Osteoblast (primary cell): ENCODE results near the gene PYY. TPM values are rescaled to one million over a fixed set of nuclear protein-coding genes. Genes with fewer than 3 reads are reported as not detected.

ENCODE experiments used
- DNase-seq: peaks from one replicate; pipeline ENCODE4 v3.0.0; 2011; ENCODE audit warnings: low spot score, mixed read lengths; ENCODE audit not compliant: insufficient read length; ENCODE audit errors: missing footprints
- H2AFZ ChIP-seq: 2 replicates; pipeline ENCODE4 v1.6.0; 2011; ENCODE audit warnings: mild to moderate bottlenecking, low read length
- H3K27ac ChIP-seq: 2 replicates; pipeline ENCODE4 v1.5.1; 2011; ENCODE audit warnings: mild to moderate bottlenecking, low read depth, low read length, moderate library complexity
- H3K27me3 ChIP-seq: 2 replicates; pipeline ENCODE4 v1.6.0; 2012; ENCODE audit warnings: mild to moderate bottlenecking, control low read depth, inconsistent platforms, low read length, moderate library complexity; ENCODE audit not compliant: insufficient read depth
- H3K36me3 ChIP-seq: 2 replicates; pipeline ENCODE4 v1.5.1; 2011; ENCODE audit warnings: mild to moderate bottlenecking, low read length, control low read depth, moderate library complexity; ENCODE audit not compliant: insufficient read depth
- H3K4me1 ChIP-seq: 2 replicates; pipeline ENCODE4 v1.5.1; 2011; ENCODE audit warnings: mild to moderate bottlenecking, low read length, control low read depth, moderate library complexity; ENCODE audit not compliant: insufficient read depth
- H3K4me2 ChIP-seq: 2 replicates; pipeline ENCODE4 v1.6.0; 2011; ENCODE audit warnings: mild to moderate bottlenecking, low read length; ENCODE audit not compliant: insufficient read depth
- H3K4me3 ChIP-seq: fragments of 200-600 bp; sonication (generic); 3 replicates; pipeline ENCODE4 v1.5.1; 2012; ENCODE audit warnings: mild to moderate bottlenecking, low read length, inconsistent platforms; ENCODE audit not compliant: insufficient read depth
- H3K79me2 ChIP-seq: 2 replicates; pipeline ENCODE4 v1.6.0; 2012; ENCODE audit warnings: mild to moderate bottlenecking, low read length, control low read depth, inconsistent platforms; ENCODE audit not compliant: insufficient read depth
- H3K9me3 ChIP-seq: 2 replicates; pipeline ENCODE4 v1.5.1; 2011; ENCODE audit warnings: low read depth, low read length, control low read depth
- H4K20me1 ChIP-seq: 2 replicates; pipeline ENCODE4 v1.6.0; 2012; ENCODE audit warnings: mild to moderate bottlenecking, low read length, control low read depth; ENCODE audit not compliant: insufficient read depth
- total RNA-seq: library from RNA; depleted of rRNA; stranded (reverse); fragments of >200 nt; gene quantifications from 2 replicates; pipeline ENCODE4 v1.2.3, GENCODE V29; 2012
- TF ChIP-seq, protein P1 (sequence below): IDR thresholded peaks from 2 replicates; pipeline ENCODE4 v1.5.1; 2011; ENCODE audit warnings: mild to moderate bottlenecking, low read depth, low read length, moderate library complexity; ENCODE audit errors: extremely low read depth

PYY gene
- total RNA-seq, 1 donor = not detected

DNA sequence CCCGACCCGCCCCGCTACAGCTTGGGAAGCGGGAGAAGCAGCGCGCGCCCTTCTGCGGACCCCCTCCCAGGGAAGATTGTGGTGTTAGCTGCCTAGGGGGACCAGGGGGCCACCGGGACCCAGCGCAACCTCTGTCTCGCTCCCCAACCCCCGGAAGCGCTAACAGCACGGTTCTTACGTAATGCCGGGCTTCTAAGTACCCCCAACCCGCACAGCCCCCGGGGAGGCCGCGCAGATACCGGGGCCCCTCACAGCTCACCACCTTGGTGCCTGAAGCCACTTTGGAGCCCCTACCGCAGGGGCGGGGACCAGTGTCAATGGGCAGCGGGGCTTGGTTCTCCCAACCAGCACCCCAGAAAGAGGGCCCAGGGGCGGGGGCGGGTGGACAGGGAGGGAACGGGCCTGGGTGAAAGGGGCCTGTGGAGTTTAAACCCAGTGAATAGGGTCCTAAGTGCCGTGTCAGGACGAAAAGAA is 46.8 kb downstream of the PYY start:
- Histone ChIP-seq H2AFZ (peak overlapping the region; percentile 98), H3K79me2 (no peaks in the 10 kb centered on the region), H3K4me2 (peak overlapping the region; percentile 90), H3K36me3 (no peaks in the 10 kb centered on the region), H3K9me3 (no peaks in the 10 kb centered on the region), H3K4me3 (peak overlapping the region; percentile 76), H3K27me3 (peaks cover 41% of the 10 kb centered on the region), H3K4me1 (peaks cover 15% of the 10 kb centered on the region), H3K27ac (no peak overlapping the region), H4K20me1 (no peaks in the 10 kb centered on the region)
- DNase-seq = no peak
- TF ChIP-seq, protein P1, sequence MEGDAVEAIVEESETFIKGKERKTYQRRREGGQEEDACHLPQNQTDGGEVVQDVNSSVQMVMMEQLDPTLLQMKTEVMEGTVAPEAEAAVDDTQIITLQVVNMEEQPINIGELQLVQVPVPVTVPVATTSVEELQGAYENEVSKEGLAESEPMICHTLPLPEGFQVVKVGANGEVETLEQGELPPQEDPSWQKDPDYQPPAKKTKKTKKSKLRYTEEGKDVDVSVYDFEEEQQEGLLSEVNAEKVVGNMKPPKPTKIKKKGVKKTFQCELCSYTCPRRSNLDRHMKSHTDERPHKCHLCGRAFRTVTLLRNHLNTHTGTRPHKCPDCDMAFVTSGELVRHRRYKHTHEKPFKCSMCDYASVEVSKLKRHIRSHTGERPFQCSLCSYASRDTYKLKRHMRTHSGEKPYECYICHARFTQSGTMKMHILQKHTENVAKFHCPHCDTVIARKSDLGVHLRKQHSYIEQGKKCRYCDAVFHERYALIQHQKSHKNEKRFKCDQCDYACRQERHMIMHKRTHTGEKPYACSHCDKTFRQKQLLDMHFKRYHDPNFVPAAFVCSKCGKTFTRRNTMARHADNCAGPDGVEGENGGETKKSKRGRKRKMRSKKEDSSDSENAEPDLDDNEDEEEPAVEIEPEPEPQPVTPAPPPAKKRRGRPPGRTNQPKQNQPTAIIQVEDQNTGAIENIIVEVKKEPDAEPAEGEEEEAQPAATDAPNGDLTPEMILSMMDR = no peak

DNA sequence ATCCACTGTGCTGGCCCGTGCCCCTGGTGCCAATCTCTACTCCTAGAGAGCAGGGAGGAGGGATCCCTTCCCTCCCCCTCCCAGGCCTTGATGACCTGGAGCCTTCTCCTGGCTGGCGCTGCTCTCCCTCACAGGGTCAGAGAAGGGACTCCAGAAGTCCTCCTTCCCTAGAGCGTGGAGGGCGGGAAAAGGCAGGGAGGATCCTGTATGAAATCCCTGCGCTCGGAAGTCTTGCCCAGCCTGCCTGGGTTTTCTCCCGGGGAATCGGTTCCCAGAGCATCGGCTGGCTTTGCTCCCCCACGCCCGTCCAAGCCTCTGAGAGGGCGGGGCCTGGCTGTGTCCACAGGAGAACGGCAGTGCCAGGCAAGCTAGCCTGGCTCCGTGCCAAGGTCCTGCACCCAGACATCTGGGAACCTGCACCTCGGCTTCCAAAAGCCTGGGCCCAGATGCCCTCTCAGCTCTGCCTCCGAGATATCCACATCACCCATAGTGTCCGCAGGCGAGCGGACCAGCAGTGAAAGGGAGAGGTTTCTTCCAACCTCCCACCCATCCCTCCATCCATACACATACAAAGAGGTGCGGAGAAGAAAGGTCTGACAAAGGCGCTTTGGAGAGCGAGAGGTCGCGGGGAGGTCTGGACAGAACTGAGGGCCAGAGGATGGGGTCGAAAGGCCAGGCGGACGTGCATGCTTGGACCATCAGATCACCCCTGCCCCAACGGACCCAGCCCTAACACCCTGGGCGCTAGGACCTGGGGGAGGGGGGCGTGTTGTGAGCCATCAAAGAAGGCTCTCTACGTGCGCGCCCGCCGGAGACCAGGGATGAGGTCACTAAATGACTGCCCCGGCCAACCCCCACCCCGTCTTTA is 47.5 kb downstream of the PYY start:
- H3K27ac ChIP-seq = no peak overlapping the region
- H4K20me1 ChIP-seq = no peaks in the 10 kb centered on the region
- TF ChIP-seq, protein P1 = no peak
- H3K9me3 ChIP-seq = no peaks in the 10 kb centered on the region
- peak; percentile 90 for DNase-seq
- peaks cover 15% of the 10 kb centered on the region for H3K4me1 ChIP-seq
- peak overlapping the region; percentile 90 for H3K4me2 ChIP-seq
- peaks cover 39% of the 10 kb centered on the region for H3K27me3 ChIP-seq
- H2AFZ ChIP-seq = peak overlapping the region; percentile 72
- no peaks in the 10 kb centered on the region for H3K36me3 ChIP-seq
- H3K79me2 ChIP-seq = no peaks in the 10 kb centered on the region
- peak overlapping the region; percentile 76 for H3K4me3 ChIP-seq

DNA sequence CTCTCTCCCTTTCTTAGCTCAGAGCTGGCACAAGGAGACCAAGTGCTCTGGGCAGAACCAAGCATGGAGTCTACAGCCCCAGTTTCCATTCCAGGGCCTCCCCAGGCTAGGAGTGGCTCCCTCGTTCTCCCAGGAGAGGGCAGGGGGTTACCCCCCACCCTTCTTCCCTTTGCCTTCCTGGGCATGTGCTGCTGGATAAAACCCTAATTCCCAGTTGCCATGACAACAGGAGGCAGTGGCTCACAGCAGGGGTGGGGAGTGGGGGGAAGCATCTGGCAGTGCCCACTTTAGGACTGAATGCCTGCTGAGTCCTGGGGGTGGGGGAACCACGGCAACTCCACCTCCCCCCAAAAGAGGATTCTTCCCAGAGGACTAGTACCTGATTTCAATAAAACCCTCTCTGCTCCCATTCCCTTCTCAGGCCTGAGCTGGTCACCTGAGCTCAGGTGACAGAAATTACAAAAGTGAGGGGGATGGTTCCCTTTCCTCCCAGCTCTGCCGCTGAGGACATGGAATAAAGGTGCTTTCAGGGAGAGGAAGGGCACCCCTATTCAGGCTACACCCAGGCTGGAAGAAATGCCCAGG is 48.2 kb downstream of the PYY start:
- TF ChIP-seq, protein P1 = no peak
- H3K4me2 ChIP-seq = peak overlapping the region; percentile 90
- no peak for DNase-seq
- no peaks in the 10 kb centered on the region for H4K20me1 ChIP-seq
- H3K4me3 ChIP-seq = no peak overlapping the region
- H3K27ac ChIP-seq = no peak overlapping the region
- no peaks in the 10 kb centered on the region for H3K36me3 ChIP-seq
- no peaks in the 10 kb centered on the region for H3K79me2 ChIP-seq
- H2AFZ ChIP-seq = no peak overlapping the region
- H3K9me3 ChIP-seq = no peaks in the 10 kb centered on the region
- peaks cover 39% of the 10 kb centered on the region for H3K27me3 ChIP-seq
- peaks cover 19% of the 10 kb centered on the region for H3K4me1 ChIP-seq

Other genes with a start within 250 kb of the PYY start
- gene SOST, start 195.1 kb downstream of the PYY start, total RNA-seq = not detected in 2 replicates
- 67.8 and 68.8 TPM in 2 replicates for gene DUSP3, start 175.0 kb downstream of the PYY start, total RNA-seq
- under 0.01 TPM in 1 of 2 replicates, not detected in the other for gene CFAP97D1, start 173.5 kb downstream of the PYY start, total RNA-seq
- 6.2 and 7.1 TPM in 2 replicates for gene MPP3, start 120.8 kb downstream of the PYY start, total RNA-seq
- not detected in 2 replicates for gene CD300LG, start 106.8 kb downstream of the PYY start, total RNA-seq
- gene MPP2, start 46.4 kb downstream of the PYY start, total RNA-seq = 0.59 and 0.72 TPM in 2 replicates
- not detected in 2 replicates for gene PPY, start 11.5 kb downstream of the PYY start, total RNA-seq
- gene NAGS, start 50.7 kb upstream of the PYY start, total RNA-seq = 0.36 and 0.59 TPM in 2 replicates
- gene TMEM101, start 61.0 kb upstream of the PYY start, total RNA-seq = 41.3 and 47.8 TPM in 2 replicates
- gene LSM12, start 112.7 kb upstream of the PYY start, total RNA-seq = 59.0 and 65.4 TPM in 2 replicates
- 19.7 and 23.5 TPM in 2 replicates for gene G6PC3, start 116.8 kb upstream of the PYY start, total RNA-seq
- 69.2 and 85.4 TPM in 2 replicates for gene HDAC5, start 169.7 kb upstream of the PYY start, total RNA-seq
- gene HROB, start 188.0 kb upstream of the PYY start, total RNA-seq = 1.8 TPM in 2 replicates
- not detected in 2 replicates for gene ASB16, start 216.8 kb upstream of the PYY start, total RNA-seq
- 27.1 and 27.9 TPM in 2 replicates for gene TMUB2, start 233.0 kb upstream of the PYY start, total RNA-seq
- 34.5 and 38.4 TPM in 2 replicates for gene ATXN7L3, start 245.9 kb upstream of the PYY start, total RNA-seq